ENCODE measurements around the gene CORO1C. TPM values are rescaled to one million over a fixed set of nuclear protein-coding genes. Genes with fewer than 3 reads are reported as not detected.

CORO1C gene
- total and polyA plus RNA-seq, 4 donors: 23.2 to 58.6 (median 41.9) TPM

DNA sequence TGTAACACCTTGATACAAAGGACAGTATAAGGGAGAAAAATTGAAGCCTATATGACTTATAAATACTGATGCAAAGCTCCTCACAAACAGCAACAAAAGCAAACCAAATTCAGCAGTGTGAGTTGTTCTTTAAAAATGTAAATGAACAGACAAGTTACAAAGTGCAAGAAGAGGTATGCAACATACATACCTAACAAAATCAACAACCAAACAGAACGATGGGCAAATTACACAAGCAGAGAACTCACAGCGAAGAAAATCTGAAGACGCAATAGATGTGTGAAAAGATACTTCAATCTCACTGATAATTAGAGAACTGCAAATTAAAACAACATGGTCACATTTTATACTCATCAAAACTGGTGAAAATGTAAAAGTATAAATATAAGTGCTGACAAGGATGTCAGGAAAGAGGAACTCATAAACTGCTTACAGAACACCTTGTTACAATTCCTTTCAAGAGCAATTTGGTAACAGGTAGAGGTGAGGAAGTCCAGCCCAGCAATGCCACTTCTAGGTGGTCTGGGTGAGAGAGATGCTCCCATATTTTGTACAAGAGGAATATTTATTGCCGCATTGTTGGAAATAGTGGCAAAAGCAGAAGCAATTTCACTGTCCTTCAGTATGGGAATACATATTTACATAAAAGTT lies 47.3 kb downstream of the CORO1C start:
- Histone ChIP-seq H3K9ac (ENCODE audit: low read depth in 1 of 2, low read length in 2 of 2) (no peak overlapping the region), H3K4me3 (ENCODE audit: low read depth in 1 of 3, low read length in 3 of 3) (no peak overlapping the region), H3K27ac (ENCODE audit: low read depth in 1 of 2, low read length in 2 of 2) (no peak overlapping the region), H3K27me3 (ENCODE audit: control insufficient read depth in 4 of 4, insufficient read depth in 4 of 4, low read length in 3 of 4) (no peaks in the 10 kb centered on the region), H3K4me1 (ENCODE audit: control insufficient read depth in 4 of 4, insufficient read depth in 4 of 4, low read length in 3 of 4) (peaks cover 0 to 1% (median 0%) of the 10 kb centered on the region in 4 donors), H3K36me3 (ENCODE audit: control insufficient read depth in 4 of 4, insufficient read depth in 3 of 4, low read depth in 1 of 4, low read length in 3 of 4) (peaks cover 0 to 2% (median 0%) of the 10 kb centered on the region in 4 donors), H3K9me3 (ENCODE audit: control insufficient read depth in 4 of 4, low read length in 3 of 4) (no peaks in the 10 kb centered on the region)
- 85% methylated on average over 4 of the region's 4 CpGs for WGBS
- TF ChIP-seq, protein P1, sequence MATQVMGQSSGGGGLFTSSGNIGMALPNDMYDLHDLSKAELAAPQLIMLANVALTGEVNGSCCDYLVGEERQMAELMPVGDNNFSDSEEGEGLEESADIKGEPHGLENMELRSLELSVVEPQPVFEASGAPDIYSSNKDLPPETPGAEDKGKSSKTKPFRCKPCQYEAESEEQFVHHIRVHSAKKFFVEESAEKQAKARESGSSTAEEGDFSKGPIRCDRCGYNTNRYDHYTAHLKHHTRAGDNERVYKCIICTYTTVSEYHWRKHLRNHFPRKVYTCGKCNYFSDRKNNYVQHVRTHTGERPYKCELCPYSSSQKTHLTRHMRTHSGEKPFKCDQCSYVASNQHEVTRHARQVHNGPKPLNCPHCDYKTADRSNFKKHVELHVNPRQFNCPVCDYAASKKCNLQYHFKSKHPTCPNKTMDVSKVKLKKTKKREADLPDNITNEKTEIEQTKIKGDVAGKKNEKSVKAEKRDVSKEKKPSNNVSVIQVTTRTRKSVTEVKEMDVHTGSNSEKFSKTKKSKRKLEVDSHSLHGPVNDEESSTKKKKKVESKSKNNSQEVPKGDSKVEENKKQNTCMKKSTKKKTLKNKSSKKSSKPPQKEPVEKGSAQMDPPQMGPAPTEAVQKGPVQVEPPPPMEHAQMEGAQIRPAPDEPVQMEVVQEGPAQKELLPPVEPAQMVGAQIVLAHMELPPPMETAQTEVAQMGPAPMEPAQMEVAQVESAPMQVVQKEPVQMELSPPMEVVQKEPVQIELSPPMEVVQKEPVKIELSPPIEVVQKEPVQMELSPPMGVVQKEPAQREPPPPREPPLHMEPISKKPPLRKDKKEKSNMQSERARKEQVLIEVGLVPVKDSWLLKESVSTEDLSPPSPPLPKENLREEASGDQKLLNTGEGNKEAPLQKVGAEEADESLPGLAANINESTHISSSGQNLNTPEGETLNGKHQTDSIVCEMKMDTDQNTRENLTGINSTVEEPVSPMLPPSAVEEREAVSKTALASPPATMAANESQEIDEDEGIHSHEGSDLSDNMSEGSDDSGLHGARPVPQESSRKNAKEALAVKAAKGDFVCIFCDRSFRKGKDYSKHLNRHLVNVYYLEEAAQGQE (IDR thresholded peaks at IDR 0.05): no peak
- TF ChIP-seq MAX (IDR thresholded peaks at IDR 0.05) (no peak), HNF4A (conservative IDR thresholded peaks at IDR 0.05) (no peak), SP1 (IDR thresholded peaks at IDR 0.05) (no peak), GABPA (IDR thresholded peaks at IDR 0.05 in 1 of 2, conservative IDR thresholded peaks at IDR 0.05 in 1 of 2) (no peak), TAF1 (conservative IDR thresholded peaks at IDR 0.05) (no peak), JUND (IDR thresholded peaks at IDR 0.05) (no peak)
- DNase-seq (ENCODE audit: low spot score): no peak

DNA sequence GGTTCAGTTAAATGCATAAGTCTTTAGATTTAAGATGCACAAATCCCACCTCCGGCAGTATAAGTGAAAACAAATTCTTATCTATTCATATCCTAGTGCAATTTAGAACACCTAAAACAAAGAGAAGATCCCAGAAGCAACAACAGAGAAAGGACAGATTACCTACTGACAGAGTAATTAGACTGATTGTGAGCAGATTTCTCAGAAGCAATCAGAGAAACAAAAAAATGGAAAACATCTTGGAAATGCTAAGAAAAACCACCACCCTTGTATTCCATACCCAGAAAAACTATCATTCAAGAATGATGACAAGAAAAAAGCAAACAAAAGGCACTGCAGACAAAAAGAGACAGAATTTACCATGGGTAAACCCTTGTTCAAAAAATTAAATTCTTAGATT lies 50.0 kb downstream of the CORO1C start:
- Histone ChIP-seq H3K9me3 (ENCODE audit: control insufficient read depth in 4 of 4, low read length in 3 of 4) (no peaks in the 10 kb centered on the region), H3K9ac (ENCODE audit: low read depth in 1 of 2, low read length in 2 of 2) (no peak overlapping the region), H3K27ac (ENCODE audit: low read depth in 1 of 2, low read length in 2 of 2) (no peak overlapping the region), H3K4me1 (ENCODE audit: control insufficient read depth in 4 of 4, insufficient read depth in 4 of 4, low read length in 3 of 4) (peaks cover 0 to 1% (median 0%) of the 10 kb centered on the region in 4 donors), H3K27me3 (ENCODE audit: control insufficient read depth in 4 of 4, insufficient read depth in 4 of 4, low read length in 3 of 4) (no peaks in the 10 kb centered on the region), H3K36me3 (ENCODE audit: control insufficient read depth in 4 of 4, insufficient read depth in 3 of 4, low read depth in 1 of 4, low read length in 3 of 4) (peaks cover 0 to 6% (median 3%) of the 10 kb centered on the region in 4 donors), H3K4me3 (ENCODE audit: low read depth in 1 of 3, low read length in 3 of 3) (no peak overlapping the region)
- no peak for DNase-seq (ENCODE audit: low spot score)
- TF ChIP-seq, protein P2, sequence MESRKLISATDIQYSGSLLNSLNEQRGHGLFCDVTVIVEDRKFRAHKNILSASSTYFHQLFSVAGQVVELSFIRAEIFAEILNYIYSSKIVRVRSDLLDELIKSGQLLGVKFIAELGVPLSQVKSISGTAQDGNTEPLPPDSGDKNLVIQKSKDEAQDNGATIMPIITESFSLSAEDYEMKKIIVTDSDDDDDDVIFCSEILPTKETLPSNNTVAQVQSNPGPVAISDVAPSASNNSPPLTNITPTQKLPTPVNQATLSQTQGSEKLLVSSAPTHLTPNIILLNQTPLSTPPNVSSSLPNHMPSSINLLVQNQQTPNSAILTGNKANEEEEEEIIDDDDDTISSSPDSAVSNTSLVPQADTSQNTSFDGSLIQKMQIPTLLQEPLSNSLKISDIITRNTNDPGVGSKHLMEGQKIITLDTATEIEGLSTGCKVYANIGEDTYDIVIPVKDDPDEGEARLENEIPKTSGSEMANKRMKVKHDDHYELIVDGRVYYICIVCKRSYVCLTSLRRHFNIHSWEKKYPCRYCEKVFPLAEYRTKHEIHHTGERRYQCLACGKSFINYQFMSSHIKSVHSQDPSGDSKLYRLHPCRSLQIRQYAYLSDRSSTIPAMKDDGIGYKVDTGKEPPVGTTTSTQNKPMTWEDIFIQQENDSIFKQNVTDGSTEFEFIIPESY (IDR thresholded peaks at IDR 0.05): no peak
- TF ChIP-seq, protein P1 (IDR thresholded peaks at IDR 0.05): no peak
- TF ChIP-seq RXRA (IDR thresholded peaks at IDR 0.05): no peak
- no peak for TF ChIP-seq SP1 (IDR thresholded peaks at IDR 0.05)
- TF ChIP-seq RAD21 (IDR thresholded peaks at IDR 0.05): no peak
- no peak for TF ChIP-seq HNF4A (conservative IDR thresholded peaks at IDR 0.05)
- no peak for TF ChIP-seq MAX (IDR thresholded peaks at IDR 0.05)
- no peak for TF ChIP-seq FOXA2 (IDR thresholded peaks at IDR 0.05)
- no peak for TF ChIP-seq FOXA1 (IDR thresholded peaks at IDR 0.05)
- no peak for TF ChIP-seq ATF3 (IDR thresholded peaks at IDR 0.05)
- TF ChIP-seq EGR1 (IDR thresholded peaks at IDR 0.05; ENCODE audit: low read depth in 2 of 2): no peak
- TF ChIP-seq JUND (IDR thresholded peaks at IDR 0.05): no peak
- no peak for TF ChIP-seq YY1 (IDR thresholded peaks at IDR 0.05)
- no peak for TF ChIP-seq HNF4G (IDR thresholded peaks at IDR 0.05)
- no peak for TF ChIP-seq GABPA (IDR thresholded peaks at IDR 0.05 in 1 of 2, conservative IDR thresholded peaks at IDR 0.05 in 1 of 2)
- TF ChIP-seq TAF1 (conservative IDR thresholded peaks at IDR 0.05): no peak
- no peak for TF ChIP-seq NR2F2 (IDR thresholded peaks at IDR 0.05)
- TF ChIP-seq CTCF (IDR thresholded peaks at IDR 0.05; ENCODE audit: low read depth, low read length, missing input control): no peak
- 99% methylated on average over 1 of the region's 1 CpG for WGBS

Data from liver (tissue), 9 donors.